ENCODE measurements around the gene UNC13B.
"Not testable (repeated sequence)": the region's sequence is repeated elsewhere in the genome, so short reads cannot be mapped to it uniquely, and the experiment has no call there.

UNC13B gene

DNA sequence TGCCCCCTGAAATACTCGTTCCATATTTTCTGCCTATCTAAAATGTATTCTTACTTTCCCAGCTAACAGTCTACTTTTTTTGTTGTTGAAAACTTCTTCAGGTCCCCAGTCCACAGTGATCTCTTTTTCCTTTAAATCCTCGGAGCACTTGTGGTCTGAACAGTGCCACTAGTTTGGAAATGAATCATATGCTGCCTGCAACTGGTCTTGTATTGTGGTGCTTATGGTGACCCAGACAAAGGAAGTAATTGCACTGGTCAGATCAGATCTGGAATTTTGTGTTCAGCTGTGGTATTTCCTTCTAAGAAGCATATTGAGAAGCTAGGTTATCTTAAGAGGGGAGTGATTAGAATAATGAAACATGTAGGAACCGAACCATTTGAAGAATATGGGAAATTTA is 2.9 kb downstream of the UNC13B start:
- DNase-seq = no peak

DNA sequence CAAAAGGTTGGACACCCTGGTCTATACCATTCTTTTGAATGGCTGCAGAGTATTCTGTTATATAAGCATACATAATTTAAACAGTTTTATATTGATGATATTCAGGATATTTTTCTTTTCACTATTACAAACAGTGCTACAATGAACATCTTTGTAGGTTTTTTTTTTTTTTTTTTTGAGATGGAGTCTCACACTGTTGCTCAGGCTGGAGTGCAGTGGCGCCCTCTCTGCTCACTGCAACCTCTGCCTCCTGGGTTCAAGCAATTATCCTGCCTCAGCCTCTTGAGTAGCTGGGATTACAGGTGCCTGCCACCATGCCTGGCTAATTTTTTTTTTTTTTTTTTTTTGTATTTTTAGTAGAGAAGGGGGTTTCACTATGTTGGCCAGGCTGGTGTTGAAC is 5.6 kb downstream of the UNC13B start:
- DNase-seq = not testable (repeated sequence)

GRCh38 chr9:35168963-35169362 is 7.2 kb downstream of the UNC13B start:
- no peak for DNase-seq

DNA sequence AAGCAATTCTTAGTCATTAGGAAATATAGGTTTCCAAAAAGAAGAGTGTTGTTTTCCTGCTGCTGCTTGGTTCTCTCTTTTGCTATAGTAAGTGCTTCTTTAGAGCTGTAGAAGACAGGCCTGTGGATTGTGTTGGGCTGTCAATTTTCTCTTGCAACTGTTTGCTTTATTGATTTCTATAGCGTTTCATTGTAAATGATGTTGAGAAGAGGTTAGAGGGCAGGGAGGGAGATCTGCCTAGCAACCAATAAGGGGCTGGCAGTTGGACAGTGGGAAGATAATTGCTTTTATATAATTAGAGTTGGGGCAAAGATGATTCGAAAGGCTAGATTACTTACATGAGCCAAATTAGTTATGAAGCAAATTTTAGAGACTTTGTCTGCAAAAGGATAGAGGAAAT is 11.1 kb downstream of the UNC13B start:
- DNase-seq = no peak

GRCh38 chr9:35177520-35177919 is 15.7 kb downstream of the UNC13B start:
- no peak for DNase-seq

GRCh38 chr9:35179347-35180280 is 17.8 kb downstream of the UNC13B start:
- DNase-seq = no peak

DNA sequence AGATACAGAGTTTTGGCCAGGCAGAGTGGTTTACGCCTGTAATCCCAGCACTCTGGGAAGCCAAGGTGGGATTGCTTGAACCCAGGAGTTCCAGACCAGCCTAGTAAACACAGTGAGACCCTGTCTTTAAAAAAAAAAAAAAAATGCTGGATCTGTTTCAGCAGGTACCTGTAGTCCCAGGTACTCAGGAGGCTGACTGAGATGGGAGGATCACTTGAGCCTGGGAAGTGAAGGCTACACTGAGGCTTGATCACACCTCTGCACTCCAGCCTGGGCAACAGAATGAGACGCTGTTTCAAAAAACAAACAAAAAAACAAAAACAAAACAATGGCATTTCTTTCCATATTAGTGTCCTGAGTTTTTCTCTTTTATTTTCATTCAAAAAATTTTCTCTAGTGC is 19.0 kb downstream of the UNC13B start:
- no peak for DNase-seq

DNA sequence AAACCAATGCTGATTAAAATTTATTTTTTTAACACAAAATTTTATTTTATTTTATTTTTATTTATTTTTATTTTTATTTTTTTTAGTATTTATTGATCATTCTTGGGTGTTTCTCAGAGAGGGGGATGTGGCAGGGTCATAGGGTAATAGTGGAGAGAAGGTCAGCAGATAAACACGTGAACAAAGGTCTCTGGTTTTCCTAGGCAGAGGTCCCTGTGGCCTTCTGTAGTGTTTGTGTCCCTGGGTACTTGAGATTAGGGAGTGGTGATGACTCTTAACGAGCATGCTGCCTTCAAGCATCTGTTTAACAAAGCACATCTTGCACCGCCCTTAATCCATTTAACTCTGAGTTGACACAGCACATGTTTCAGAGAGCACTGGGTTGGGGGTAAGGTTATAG is 20.6 kb downstream of the UNC13B start:
- DNase-seq = not testable (repeated sequence)

- DNase-seq = not testable (repeated sequence)
Measured at GRCh38 chr9:35182996-35183754, 21.4 kb downstream of the UNC13B start.

DNA sequence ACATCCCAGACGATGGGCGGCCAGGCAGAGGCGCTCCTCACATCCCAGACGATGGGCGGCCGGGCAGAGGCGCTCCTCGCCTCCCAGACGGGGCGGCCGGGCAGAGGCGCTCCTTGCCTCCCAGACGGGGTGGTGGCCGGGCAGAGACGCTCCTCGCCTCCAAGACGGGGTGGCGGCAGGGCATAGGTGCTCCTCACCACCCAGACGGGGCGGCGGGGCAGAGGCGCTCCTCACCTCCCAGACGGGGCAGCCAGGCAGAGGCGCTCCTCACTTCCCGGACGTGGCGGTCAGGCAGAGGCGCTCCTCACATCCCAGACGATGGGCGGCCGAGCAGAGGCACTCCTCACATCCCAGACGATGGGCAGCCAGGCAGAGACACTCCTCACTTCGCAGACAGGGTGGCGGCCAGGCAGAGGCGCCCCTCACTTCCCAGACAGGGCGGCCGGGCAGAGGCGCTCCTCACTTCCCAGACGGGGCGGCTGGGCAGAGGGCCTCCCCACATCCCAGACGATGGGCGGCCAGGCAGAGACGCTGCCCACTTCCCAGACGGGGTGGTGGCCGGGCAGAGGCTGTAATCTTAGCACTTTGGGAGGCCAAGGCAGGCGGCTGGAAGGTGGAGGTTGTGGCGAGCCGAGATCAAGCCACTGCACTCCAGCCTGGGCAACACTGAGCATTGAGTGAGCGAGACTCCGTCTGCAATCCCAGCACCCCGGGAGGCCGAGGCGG is 22.1 kb downstream of the UNC13B start:
- DNase-seq = not testable (repeated sequence)

DNA sequence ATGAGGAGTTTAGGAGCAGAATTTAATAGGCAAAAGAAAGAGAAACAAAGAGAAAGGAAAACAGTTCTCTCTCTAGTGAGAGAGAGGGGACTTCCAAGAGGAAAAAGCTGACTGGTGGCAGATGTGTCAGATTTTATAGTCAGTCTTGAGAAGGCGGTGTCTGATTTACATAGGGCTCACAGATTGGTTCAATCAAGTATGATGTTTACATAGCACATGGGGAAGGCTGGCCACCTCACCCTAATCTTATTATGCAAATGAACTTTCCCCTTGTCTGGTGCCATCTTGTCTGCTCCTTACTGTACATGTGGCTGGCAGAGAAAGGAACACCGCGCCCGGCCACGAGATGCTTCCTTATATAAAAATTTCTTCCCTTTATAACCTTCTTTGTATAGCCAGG is 24.7 kb downstream of the UNC13B start:
- no peak for DNase-seq

- DNase-seq = no peak
Measured at GRCh38 chr9:35190203-35190602, 28.4 kb downstream of the UNC13B start.

- DNase-seq = no peak
Measured at GRCh38 chr9:35191105-35191504, 29.3 kb downstream of the UNC13B start.

DNA sequence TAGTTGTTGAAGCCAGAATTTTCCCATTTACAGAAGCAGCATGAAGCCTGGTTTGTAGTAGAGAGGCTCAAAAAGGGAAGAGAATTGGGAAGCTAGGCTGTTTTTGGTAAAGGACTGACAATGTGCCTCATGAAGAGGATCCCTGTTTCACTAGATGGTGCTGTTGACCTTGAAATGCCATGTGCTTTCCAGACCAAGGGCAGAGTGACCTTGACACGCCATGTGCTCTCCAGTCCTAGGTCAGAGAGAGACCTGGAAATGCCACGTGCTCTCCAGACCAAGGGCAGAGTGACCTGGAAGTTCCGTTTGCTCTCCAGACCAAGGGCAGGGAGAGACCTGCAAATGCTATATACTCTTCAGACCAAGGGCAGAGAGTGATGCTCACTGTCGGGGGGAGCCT is 32.0 kb downstream of the UNC13B start:
- no peak for DNase-seq

DNA sequence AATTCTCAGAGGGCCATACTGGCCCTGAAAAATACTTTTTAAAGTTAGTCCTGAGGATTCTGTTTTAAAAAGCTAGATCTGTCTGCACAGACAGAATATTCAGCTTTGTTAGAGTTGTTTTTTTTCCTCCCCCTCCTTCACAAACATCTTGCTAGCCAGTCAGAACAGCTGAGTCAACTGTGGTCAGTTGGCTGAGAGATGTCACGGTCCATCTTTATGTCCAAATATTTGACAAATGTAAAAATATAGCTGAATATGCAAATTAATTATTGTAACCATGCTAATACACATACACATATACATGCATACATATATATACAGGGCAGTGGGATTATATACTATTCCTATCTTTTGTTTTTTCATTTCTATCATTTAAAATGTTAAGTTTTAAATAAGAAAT is 33.9 kb downstream of the UNC13B start:
- DNase-seq = no peak

DNA sequence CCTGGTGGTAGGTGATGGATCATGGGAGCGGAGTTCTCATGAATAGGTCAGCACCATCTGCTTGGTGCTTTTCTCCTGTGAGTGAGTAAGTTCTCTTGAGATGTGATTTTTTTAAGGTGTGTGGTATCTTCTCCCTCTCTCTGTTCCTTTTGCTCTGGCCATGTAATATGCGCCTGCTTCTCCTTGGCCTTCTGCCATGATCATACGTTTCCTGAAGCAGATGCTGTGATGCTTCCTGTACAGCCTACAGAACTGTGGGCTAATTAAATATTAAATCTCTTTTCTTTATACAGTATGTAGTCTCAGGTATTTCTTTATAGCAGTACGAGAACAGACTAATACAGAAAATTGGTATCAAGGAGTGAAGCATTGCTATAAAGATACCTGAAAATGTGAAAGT is 36.4 kb downstream of the UNC13B start:
- no peak for DNase-seq

DNA sequence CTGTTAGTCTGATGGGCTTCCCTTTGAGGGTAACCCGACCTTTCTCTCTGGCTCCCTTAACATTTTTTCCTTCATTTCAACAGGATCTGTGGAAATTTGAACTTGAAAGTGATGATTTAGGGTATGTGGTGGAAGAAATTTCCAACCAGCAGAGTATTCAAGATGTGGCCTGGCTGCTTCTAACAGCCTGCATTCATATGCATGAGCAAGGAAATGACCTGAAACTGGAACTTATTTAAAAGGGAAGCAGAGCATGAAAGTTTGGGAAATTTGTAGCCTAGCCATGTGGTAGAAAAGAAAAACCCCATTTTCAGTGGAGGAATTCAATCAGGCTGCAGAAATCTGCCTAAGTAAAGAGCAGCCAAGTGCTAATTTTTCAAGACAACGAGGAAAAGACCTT is 41.7 kb downstream of the UNC13B start:
- no peak for DNase-seq

DNA sequence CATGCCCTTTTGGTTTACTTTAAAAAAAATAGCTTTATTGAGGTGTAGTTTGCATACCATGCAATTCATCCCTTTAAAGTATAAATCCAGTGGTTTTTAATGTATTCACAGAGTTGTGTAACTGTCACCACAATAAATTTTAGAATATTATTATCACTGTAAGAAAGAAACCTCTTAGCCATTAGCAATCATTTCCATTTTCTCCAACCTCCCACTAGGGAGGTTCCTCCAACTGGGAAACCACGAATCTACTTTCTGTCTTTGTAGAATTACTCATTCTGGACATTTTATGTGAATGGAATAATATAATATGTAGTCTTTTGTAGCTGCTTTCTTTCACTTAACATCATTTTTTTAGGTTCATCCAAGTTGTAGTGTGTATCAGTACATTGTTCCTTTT is 43.5 kb downstream of the UNC13B start:
- no peak for DNase-seq

GRCh38 chr9:35211854-35212253 is 50.0 kb downstream of the UNC13B start:
- DNase-seq = no peak

DNA sequence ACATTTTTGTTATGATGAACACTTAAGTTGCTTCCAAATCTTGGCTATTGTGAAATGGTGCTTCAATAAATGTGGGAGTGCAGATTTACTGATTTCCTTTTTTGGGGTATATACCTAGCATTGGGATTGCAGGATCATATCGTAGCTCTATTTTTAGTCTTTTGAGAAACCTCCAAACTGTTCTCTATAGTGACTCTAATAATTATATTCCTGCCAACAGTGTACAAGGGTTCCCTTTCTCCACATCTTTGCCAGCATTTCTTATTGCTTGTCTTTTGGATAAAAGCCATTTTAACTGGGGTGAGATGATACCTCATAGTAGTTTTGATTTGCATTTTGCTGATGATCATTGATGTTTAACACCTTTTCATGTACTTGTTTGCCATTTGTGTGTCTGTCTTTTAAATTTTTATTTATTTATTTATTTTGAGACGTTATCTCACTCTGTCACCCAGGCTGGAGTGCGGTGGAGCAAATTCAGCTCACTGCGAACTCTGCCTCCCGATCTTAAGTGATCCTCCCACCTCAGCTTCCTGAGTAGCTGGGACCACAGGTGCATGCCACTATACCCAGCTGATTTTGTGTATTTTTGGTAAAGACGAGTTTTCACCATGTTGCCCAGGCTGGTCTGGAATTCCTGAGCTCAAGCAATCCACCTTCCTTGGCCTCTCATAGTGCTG is 59.0 kb downstream of the UNC13B start:
- no peak for DNase-seq

- no peak for DNase-seq
Measured at GRCh38 chr9:35225677-35226076, 63.9 kb downstream of the UNC13B start.

DNA sequence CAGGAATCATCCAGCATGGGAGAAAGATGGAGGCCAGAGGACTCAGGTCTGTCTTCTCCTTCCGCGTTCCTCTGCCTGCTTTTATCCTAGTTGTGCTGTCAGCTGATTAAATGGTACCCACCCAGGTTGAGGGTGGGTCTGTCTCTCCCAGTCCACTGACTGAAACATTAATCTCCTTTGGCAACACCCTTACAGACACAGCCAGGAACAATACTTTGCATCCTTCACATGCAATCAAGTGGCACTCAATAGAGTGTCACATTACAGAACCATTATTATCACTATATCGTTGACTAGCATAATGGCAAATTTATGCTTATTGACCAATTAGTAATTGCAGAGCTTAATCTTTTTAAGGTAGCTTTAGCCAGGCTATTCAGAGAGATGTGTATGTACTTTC is 64.8 kb downstream of the UNC13B start:
- DNase-seq = no peak

DNA sequence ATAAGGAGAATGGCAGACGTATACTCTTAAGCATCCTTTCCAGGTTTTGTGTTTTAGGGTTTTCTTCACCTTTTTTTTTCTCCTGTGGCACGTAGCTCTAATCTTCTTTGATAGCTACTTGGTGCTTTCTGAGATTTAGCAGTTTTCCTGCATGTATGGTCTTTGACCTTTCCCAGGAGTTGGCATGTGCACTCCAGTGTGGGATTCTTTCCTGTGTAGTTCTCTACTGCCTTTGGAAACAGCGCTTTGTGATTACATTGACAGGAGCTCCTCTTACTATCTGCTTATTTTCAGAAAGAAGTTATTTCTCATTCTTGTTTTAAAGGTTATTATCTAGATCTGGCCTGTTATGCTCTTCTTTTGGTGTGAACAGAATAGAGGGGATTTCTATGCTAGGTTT is 65.5 kb downstream of the UNC13B start:
- no peak for DNase-seq
